RPMI8226 (cell line): ENCODE data around the gene ANXA11.
A peak's percentile ranks its signal among the peaks of the same experiment; 100 is the strongest.
"Not testable (repeated sequence)": the region's sequence is repeated elsewhere in the genome, so short reads cannot be mapped to it uniquely, and the experiment has no call there.

Source experiments
- DNase-seq: peaks from one replicate; pipeline ENCODE4 v3.0.0-alpha.2; 2015

ANXA11 gene

DNA sequence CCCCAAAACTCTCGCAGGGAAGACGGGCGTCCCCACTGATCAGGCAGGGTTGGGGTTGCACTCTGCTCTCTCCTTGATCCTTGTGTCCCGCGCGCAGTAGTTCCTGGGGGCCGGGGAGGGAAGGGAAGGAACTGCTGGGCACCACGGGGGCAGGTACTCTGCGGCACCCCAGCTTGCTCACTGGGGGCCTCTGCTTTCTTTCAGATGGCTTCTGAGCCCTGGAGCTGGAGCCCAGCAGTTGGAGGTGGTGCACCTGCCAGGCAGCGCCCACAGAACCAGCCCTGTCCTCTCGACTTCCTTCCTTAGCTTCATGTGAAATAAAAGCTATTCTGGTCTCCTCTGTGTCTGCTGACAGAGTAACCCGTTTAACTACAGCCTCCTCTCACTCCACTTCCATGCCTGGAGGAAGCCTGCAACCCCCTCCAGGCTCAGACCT lies 60.6 kb downstream of the ANXA11 start:
- DNase-seq: peak; percentile 66

DNA sequence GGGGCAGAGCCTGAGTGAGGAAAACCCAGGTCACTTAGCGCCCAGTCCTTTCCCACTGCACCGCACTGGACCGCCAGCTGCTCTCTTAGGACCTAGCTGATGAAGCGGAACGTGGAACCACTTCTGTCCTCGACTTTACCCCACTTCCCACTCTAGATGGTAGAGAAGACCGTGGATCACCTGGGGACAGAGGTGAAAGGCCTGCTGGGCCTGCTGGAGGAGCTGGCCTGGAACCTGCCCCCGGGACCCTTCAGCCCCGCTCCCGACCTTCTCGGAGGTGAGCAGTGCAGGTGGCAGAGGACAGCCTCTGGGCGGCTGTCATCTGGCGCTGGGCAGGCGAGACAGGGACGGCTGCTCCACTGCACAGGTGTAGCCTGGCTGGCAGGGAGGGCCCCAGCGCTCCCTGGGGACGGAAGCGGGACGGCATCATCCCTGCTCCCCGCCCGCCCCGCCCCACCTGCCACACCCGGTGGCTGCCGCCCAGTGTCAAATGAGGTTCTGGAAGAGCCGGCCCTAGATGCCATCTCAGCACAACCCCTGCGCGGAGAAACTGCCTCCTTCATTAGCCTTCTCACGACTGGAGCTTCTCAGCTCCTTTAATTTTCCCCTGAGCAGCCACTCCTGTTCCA lies 61.2 kb downstream of the ANXA11 start:
- peak; percentile 84 for DNase-seq

DNA sequence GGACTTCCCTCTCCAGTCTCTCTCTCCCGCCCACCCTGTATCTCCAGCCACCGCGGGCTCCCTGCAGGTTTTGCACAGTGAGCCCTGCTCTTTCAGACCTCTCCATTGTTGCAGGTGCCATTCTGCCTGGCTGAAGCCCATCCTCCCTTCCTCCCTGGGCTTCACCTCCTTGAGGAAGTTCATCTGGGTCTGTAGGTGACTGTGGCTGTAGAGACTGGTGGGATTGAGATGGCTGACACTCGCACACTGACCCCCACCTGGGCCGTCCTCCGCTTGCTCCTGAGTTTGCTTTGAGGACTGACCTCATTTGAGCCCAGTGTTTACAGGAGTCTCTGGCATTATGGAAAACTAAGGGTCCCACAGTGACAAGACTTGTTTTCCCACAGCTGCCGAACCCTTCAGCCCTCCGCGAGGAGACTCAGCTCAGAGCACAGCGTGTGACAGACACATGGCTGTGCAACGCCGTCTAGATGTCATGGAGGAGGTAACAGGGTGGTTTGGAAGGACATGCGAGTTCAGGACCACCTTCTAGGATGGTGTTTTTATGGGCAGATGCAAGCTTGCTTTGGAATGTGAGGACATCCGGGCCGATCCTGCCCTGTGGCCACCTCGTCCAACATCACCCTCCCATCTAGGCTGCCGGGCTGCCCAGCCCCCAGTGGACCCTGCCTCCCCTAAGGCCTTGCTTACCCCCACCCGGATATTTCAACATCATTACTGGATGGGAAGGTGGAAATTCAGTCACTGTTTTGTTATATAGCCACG lies 63.5 kb downstream of the ANXA11 start:
- DNase-seq: no peak

DNA sequence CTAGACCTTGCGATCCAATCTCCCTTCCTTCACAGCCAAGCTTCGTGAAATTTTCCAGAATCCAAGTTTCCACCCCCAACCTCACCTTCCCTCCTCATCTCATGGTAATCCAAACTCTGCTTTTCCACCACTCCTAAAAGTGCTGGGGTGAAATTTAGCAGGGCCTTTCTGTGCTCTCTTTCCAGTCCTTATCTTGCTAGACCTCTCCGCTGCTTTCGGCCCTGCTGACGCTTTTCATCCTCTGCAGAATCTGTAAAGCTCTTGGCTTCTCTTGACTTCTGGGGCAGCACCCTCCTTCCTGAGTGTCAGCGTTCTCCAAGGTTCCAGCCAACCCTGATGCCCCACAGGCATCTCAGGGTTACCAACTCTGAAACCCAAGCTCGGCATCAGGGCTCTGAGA lies 65.1 kb downstream of the ANXA11 start:
- DNase-seq: no peak

DNA sequence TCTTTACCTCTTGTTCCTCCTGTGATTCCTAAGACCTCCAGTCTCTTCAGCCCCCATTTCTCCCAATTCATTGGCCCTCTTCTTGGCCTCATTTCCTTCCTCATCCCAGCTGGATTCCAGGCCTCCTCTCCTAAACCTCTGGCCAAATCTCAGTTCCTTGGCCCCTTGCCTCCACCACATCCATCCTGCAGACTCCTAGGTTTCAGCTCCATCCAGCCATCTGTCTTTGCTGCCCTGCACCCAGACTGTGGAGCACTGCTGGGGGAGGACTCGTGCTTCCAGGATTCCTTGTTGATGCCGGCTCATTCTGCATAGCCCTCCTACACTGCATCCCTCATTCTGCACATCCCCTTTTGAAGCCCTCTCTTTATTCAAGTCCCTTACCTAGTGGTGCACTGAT lies 66.1 kb downstream of the ANXA11 start:
- DNase-seq: no peak

- DNase-seq: no peak
These were observed 67.4 kb downstream of the ANXA11 start for GRCh38 chr10:80137920-80138319.

GRCh38 chr10:80137031-80137862 lies 68.1 kb downstream of the ANXA11 start:
- DNase-seq: no peak

DNA sequence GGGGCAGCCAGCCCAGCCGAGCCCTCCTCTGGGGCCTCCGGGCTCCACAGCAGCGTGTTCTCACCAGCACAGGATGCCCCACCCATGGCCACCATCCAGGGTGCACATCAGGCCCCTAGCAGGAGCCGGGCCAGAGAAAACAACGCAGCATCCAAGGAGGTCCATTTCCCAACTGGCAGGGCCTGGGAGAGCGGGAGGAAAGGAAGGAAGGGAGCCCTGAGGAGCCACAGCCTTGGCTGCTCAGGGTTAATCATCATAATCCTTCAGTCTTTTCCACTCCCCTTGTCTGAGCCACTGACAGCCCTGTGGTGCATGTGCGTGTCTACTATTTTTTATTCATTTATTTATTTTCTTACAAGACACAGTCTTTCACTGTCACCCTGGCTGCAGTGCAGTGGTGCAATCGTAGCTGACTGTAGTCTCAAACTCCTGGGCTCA lies 69.2 kb downstream of the ANXA11 start:
- DNase-seq: no peak

DNA sequence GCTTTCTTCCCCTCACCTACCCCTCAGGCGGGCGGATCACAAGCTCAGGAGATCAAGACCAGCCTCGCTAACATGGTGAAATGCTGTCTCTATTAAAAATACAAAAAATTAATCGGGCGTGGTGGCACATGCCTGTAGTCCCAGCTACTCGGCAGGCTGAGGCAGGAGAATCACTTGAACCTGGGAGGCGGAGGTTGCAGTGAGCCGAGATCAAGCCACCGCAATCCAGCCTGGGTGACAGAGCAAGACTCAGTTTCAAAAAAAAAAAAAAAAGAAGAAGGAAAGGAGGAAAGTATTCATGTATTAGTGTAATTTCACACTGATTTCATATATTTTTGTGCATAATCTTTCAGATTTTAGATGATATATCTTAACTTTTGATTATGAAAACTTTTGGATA lies 71.7 kb downstream of the ANXA11 start:
- DNase-seq: not testable (repeated sequence)

DNA sequence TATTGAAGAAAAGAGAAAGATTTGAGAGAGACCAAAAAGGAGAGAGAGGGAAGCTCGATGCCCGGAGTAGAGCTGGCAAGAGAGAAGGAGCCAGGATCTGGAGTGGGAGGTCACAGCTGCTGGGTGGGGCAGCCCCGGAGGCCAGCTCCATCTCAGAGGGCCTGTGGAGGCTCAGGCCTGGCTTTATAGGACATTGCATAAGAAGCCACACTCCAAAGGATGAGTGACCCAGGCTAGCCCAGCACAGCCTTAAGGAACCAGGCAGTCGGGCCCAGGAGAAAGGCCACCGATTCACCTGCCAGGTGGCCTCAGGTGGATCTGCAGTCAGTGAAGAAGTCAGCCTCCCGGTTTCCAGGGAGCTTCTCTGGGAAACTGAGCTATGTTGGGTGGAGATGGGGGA lies 72.1 kb downstream of the ANXA11 start:
- DNase-seq: no peak

- DNase-seq: no peak
These were observed 72.8 kb downstream of the ANXA11 start, which contains the start of gene PLAC9 for GRCh38 chr10:80132299-80133139. Gene PLAC9 (plus strand): TSS chr10:80132730. CDS start chr10:80132763, 33 bp downstream.

GRCh38 chr10:80131499-80131901 lies 73.8 kb downstream of the ANXA11 start:
- DNase-seq: no peak

DNA sequence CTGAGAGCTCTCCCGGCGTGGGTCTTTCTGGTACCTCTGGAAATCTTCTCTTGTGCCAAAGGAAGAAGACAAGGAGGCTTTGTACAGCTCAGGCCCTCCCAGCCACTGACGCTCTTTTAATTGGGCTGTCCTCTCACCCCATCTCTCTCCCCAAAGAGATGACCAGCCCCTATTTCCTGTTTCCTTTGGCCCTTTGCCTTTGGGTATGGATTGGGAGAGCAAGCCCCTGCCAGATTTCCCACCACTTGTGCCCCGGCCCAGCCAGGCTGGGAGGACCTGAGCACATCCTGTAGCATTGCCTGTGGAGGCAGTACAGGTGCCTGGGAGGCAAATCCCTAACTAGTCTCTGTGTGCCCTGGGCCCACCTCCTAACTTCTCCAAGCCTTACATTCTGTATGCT lies 78.5 kb downstream of the ANXA11 start:
- no peak for DNase-seq

GRCh38 chr10:80122746-80123145 lies 82.6 kb downstream of the ANXA11 start:
- no peak for DNase-seq

DNA sequence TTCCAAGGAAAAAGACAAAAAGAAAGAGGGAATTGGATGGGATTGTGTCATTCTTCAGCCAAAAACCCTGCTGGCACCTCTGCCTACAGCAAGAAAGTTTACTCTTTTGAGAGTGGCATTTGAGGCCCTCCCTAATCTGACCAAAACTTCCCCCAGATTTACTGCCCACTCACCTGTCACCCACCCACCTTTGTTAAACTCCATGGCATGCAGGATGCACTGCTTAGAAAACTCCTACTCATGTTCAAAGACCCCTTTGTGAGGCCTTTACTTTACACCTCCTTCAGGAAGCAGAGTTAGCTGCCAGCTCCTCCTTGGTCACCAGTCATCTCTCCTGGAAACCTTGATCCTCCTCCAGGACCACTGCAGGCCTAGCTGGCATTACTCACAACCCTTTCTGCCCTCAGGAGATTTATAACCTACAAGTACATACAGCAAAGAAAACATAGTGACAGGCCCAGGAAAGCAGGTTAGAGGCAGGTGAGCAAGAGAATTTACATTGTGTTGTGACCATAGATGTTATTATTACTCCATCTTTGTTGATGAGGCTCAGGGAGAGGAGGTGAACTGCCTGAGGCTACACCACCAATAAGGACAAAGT lies 83.1 kb downstream of the ANXA11 start:
- DNase-seq: no peak

- DNase-seq: no peak
These were observed 86.7 kb downstream of the ANXA11 start for GRCh38 chr10:80118669-80119068.

- no peak for DNase-seq
These were observed 94.4 kb downstream of the ANXA11 start for GRCh38 chr10:80110986-80111385.

DNA sequence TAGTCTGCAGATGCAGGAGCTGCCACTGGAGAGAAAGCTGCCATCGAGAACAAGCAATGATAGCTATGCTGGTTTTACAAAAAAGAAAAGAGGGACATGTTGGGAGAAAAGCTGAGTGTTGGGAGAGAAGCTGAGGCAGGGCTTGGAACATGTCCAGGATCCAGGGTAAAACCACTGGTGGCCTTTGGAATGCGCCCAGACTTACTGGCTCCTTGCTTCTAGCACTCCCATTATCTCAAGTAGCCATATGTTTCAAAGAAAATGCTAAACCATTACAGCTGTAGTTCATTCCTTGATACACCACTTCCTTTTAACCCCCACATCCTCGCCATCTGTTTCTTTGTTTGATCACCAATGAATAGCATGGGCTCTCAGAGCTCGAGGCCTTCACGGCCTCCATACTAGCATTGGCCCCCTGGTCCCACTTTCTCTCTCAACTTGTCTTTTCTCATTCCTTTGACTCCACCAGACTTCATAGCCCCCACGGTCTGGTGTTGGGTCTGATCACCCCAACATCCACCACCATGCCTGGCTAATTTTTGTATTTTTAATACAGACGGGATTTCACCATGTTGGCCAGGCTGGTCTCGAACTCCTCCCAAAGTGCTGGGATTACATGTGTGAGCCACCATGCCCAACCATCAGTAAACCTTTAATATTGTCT lies 96.6 kb downstream of the ANXA11 start:
- DNase-seq: no peak

DNA sequence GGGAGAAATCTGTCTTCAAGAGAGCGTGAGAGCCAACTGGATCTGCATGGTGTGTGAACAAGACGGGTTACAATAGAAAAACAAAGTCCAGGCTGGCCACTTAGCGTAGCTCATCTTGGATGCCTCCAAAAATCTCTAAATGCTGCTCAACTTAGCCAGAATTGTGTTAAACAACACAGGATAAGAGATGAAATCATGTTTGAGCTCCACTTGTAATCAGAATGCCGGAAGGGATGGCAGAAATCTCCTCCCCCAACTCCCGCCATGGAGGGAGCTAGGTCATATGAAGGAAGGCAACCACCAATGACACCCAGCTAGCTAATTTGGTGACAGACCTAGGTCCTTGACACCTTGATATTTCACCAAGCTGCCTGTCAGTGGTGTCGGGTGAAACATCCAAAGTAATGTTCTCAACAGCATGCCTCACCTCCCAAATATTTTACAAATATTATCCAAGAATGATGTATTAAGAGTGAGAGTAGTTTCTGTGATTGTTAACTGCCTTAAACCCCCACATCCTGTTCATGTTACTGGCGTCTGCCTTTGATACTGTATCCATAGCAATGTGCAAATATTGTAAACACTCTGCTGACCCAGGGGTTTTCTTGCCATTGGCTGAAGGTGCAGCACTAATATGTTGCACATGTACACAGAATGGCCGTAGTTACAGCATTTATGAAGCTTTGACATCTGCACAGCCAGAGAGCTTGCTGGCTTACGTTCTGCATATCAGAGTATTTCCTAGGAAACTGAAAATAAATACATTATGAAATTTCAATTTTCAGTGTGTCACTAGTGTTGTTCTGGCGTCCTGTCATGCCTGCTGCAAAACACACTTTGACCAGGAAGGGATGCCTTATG lies 101.0 kb downstream of the ANXA11 start:
- peak; percentile 5 for DNase-seq
